Keratinocyte (primary cell): ENCODE measurements around the gene TMEM87B. TPM values are rescaled to one million over a fixed set of nuclear protein-coding genes. Genes with fewer than 3 reads are reported as not detected.
A peak's percentile ranks its signal among the peaks of the same experiment; 100 is the strongest.

Experiments
- DNase-seq: peaks from one replicate; pipeline ENCODE4 v3.0.0-alpha.2; 2011; ENCODE audit warnings: low read depth, missing footprints, low spot score
- FAIRE-seq: peaks from 2 replicates; lab custom pipeline; 2011; peaks lifted over from hg19 to GRCh38; lab: Jason Lieb, UNC
- H2AFZ ChIP-seq: 2 replicates; pipeline ENCODE4 v1.6.0; 2012; ENCODE audit warnings: low read length, control low read depth, inconsistent platforms; ENCODE audit not compliant: control insufficient read depth
- H3K27ac ChIP-seq: 2 replicates; pipeline ENCODE4 v1.5.1; 2011; ENCODE audit warnings: low read length; ENCODE audit not compliant: control insufficient read depth, insufficient read depth
- H3K27me3 ChIP-seq: 3 replicates; pipeline ENCODE4 v1.6.0; 2011; ENCODE audit warnings: low read length; ENCODE audit not compliant: control insufficient read depth, insufficient read depth; ENCODE audit errors: extremely low read depth
- H3K36me3 ChIP-seq, 2 experiments: 2 replicates in 1 of 2; 3 replicates in 1 of 2; pipeline ENCODE4 v1.5.1; 2011; ENCODE audit warnings: low read length in 2 of 2, mild to moderate bottlenecking in 1 of 2; ENCODE audit not compliant: control insufficient read depth in 2 of 2, insufficient read depth in 2 of 2; ENCODE audit errors: extremely low read depth in 1 of 2
- H3K4me1 ChIP-seq: 3 replicates; pipeline ENCODE4 v1.5.1; 2011; ENCODE audit warnings: low read length; ENCODE audit not compliant: control insufficient read depth, insufficient read depth; ENCODE audit errors: extremely low read depth
- H3K4me2 ChIP-seq: 3 replicates; pipeline ENCODE4 v1.6.0; 2011; ENCODE audit warnings: low read depth, low read length; ENCODE audit not compliant: control insufficient read depth, insufficient read depth; ENCODE audit errors: extremely low read depth
- H3K4me3 ChIP-seq, 3 experiments: fragments of 200-600 bp in 1 of 3; sonication (generic) in 1 of 3; 2 replicates in 2 of 3; 3 replicates in 1 of 3; pipeline ENCODE4 v1.5.1; 2011 to 2016; ENCODE audit warnings: low read length in 3 of 3, mild to moderate bottlenecking in 3 of 3, control low read depth in 2 of 3, inconsistent platforms in 1 of 3, low read depth in 1 of 3, mixed read lengths in 1 of 3, mixed run types in 1 of 3, moderate library complexity in 1 of 3; ENCODE audit not compliant: control insufficient read depth in 2 of 3, insufficient read depth in 2 of 3; ENCODE audit errors: extremely low read depth in 1 of 3
- H3K79me2 ChIP-seq: 2 replicates; pipeline ENCODE4 v1.6.0; 2012; ENCODE audit warnings: low read length; ENCODE audit not compliant: control insufficient read depth, insufficient read depth
- H3K9ac ChIP-seq: 3 replicates; pipeline ENCODE4 v1.6.0; 2011; ENCODE audit warnings: low read length; ENCODE audit not compliant: control insufficient read depth, insufficient read depth; ENCODE audit errors: extremely low read depth
- H3K9me1 ChIP-seq: 3 replicates; pipeline ENCODE4 v1.6.0; 2011; ENCODE audit warnings: low read length; ENCODE audit not compliant: control insufficient read depth, insufficient read depth; ENCODE audit errors: extremely low read depth
- H3K9me3 ChIP-seq: 2 replicates; pipeline ENCODE4 v1.5.1; 2012; ENCODE audit warnings: low read depth, low read length; ENCODE audit not compliant: control insufficient read depth
- H4K20me1 ChIP-seq: 3 replicates; pipeline ENCODE4 v1.6.0; 2011; ENCODE audit warnings: low read length; ENCODE audit not compliant: control insufficient read depth, insufficient read depth; ENCODE audit errors: extremely low read depth
- EZH2 ChIP-seq: IDR thresholded peaks from one replicate; pipeline ENCODE4 v1.6.1; 2012; ENCODE audit warnings: inconsistent platforms, mild to moderate bottlenecking, low read length, moderate library complexity
- dilution Hi-C: fragments of 300-500 bp; cut with MboI; formaldehyde crosslinking; loops from one replicate; pipeline ENCODE4 v1.7.0; 2020; ENCODE audit warnings: low sequenced_read_pairs; ENCODE audit not compliant: extremely low pct_ligation_motif_present
- polyA minus RNA-seq, 3 experiments: library from RNA; depleted of rRNA, polyadenylated mRNA; stranded (reverse); fragments of >200 nt; gene quantifications; 1 replicate in 1 of 3; 2 replicates in 1 of 3; 3 replicates in 1 of 3; pipeline ENCODE4 v1.2.3, GENCODE V29; 2011
- polyA plus RNA-seq, 5 experiments: library from polyadenylated mRNA; depleted of rRNA in 3 of 5; stranded (reverse) in 3 of 5; stranded (forward) in 1 of 5; unstranded in 1 of 5; fragments of >200 nt; gene quantifications; 1 replicate in 1 of 5; 2 replicates in 3 of 5; 3 replicates in 1 of 5; pipeline versions ENCODE4 v1.2.1 to v1.2.3, GENCODE V29; 2011 to 2012; ENCODE audit warnings: missing spikeins in 2 of 5, low read depth in 1 of 5, low replicate concordance in 1 of 5
- TF ChIP-seq, protein P1 (sequence below), 3 experiments: IDR thresholded peaks in 1 of 3; conservative IDR thresholded peaks in 1 of 3; optimal IDR thresholded peaks in 1 of 3; 2 replicates in 2 of 3; 3 replicates in 1 of 3; pipeline versions ENCODE3 to v1.5.1; 2011; ENCODE audit warnings: low read length in 3 of 3, mild to moderate bottlenecking in 3 of 3, moderate library complexity in 2 of 3, control low read depth in 1 of 3, inconsistent platforms in 1 of 3; ENCODE audit not compliant: insufficient read depth in 2 of 3; ENCODE audit errors: extremely low read depth in 1 of 3

Gene TMEM87B, protein sequence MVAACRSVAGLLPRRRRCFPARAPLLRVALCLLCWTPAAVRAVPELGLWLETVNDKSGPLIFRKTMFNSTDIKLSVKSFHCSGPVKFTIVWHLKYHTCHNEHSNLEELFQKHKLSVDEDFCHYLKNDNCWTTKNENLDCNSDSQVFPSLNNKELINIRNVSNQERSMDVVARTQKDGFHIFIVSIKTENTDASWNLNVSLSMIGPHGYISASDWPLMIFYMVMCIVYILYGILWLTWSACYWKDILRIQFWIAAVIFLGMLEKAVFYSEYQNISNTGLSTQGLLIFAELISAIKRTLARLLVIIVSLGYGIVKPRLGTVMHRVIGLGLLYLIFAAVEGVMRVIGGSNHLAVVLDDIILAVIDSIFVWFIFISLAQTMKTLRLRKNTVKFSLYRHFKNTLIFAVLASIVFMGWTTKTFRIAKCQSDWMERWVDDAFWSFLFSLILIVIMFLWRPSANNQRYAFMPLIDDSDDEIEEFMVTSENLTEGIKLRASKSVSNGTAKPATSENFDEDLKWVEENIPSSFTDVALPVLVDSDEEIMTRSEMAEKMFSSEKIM
- polyA plus RNA-seq (19.5 to 37.3 TPM (median 21.0 TPM) in 3 replicates), polyA minus RNA-seq (10.6 to 23.5 TPM (median 13.7 TPM) in 3 replicates)
- 23.8 TPM for polyA plus RNA-seq (2011; ENCODE audit: low read depth)
- 7.4 and 16.7 TPM in 2 replicates for polyA plus RNA-seq (2011; cell fraction: cytosol; rRNA removed)
- 41.9 and 62.0 TPM in 2 replicates for polyA plus RNA-seq (2011; cell fraction: nucleus; rRNA removed)
- polyA plus RNA-seq (2012; ENCODE audit: low replicate concordance), result 21.2 and 23.3 TPM in 2 replicates
- 21.3 TPM for polyA minus RNA-seq (2011; cell fraction: cytosol; rRNA and poly(A)+ RNA removed)
- polyA minus RNA-seq (2011; cell fraction: nucleus; rRNA and poly(A)+ RNA removed), result 57.7 and 90.8 TPM in 2 replicates

- dilution Hi-C loops, result no loop called here
- peak within 1 kb of the TSS; percentile 100 for H2AFZ ChIP-seq
- H3K4me1 ChIP-seq, result peaks cover 17% of the 10 kb centered on the region
- H3K36me3 ChIP-seq, result peaks cover 1 to 5% of the 10 kb centered on the region in 2 experiments
- no peak for FAIRE-seq
- no peaks in the 10 kb centered on the region for H4K20me1 ChIP-seq
- H3K9ac ChIP-seq, result peak within 1 kb of the TSS; percentile 89
- no peaks in the 10 kb centered on the region for H3K9me3 ChIP-seq
- no peaks in the 10 kb centered on the region for H3K27me3 ChIP-seq
- TF ChIP-seq EZH2, result no peak
- TF ChIP-seq, protein P1, sequence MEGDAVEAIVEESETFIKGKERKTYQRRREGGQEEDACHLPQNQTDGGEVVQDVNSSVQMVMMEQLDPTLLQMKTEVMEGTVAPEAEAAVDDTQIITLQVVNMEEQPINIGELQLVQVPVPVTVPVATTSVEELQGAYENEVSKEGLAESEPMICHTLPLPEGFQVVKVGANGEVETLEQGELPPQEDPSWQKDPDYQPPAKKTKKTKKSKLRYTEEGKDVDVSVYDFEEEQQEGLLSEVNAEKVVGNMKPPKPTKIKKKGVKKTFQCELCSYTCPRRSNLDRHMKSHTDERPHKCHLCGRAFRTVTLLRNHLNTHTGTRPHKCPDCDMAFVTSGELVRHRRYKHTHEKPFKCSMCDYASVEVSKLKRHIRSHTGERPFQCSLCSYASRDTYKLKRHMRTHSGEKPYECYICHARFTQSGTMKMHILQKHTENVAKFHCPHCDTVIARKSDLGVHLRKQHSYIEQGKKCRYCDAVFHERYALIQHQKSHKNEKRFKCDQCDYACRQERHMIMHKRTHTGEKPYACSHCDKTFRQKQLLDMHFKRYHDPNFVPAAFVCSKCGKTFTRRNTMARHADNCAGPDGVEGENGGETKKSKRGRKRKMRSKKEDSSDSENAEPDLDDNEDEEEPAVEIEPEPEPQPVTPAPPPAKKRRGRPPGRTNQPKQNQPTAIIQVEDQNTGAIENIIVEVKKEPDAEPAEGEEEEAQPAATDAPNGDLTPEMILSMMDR (optimal IDR thresholded peaks at IDR 0.05 in 1 of 3, IDR thresholded peaks at IDR 0.05 in 1 of 3, conservative IDR thresholded peaks at IDR 0.05 in 1 of 3; ENCODE audit: extremely low read depth in 1 of 3, insufficient read depth in 2 of 3, low read length in 3 of 3), result no peak
- peak within 1 kb of the TSS; percentile 86 to 98 (median 94) for H3K4me3 ChIP-seq
- peaks cover 5% of the 10 kb centered on the region for H3K9me1 ChIP-seq
- peaks cover 31% of the 10 kb centered on the region for H3K79me2 ChIP-seq
- peak; percentile 74 for DNase-seq
- H3K4me2 ChIP-seq, result peak within 1 kb of the TSS; percentile 98
- H3K27ac ChIP-seq, result peak within 1 kb of the TSS; percentile 81
These were observed at the start of gene TMEM87B for GRCh38 chr2:112054847-112055729. Gene TMEM87B (plus strand): TSS chr2:112055269. CDS start chr2:112055592, 323 bp downstream.

- DNase-seq (no peak), FAIRE-seq (no peak)
- no peak overlapping the region for H2AFZ ChIP-seq
- peaks cover 13% of the 10 kb centered on the region for H3K27me3 ChIP-seq
- H3K4me3 ChIP-seq, result no peak overlapping the region
- no peaks in the 10 kb centered on the region for H3K9me3 ChIP-seq
- H3K4me1 ChIP-seq, result peaks cover 8% of the 10 kb centered on the region
- TF ChIP-seq, protein P1 (optimal IDR thresholded peaks at IDR 0.05 in 1 of 3, IDR thresholded peaks at IDR 0.05 in 1 of 3, conservative IDR thresholded peaks at IDR 0.05 in 1 of 3; ENCODE audit: extremely low read depth in 1 of 3, insufficient read depth in 2 of 3, low read length in 3 of 3), result no peak
- TF ChIP-seq EZH2, result no peak
- no peaks in the 10 kb centered on the region for H3K9me1 ChIP-seq
- H3K4me2 ChIP-seq, result no peak overlapping the region
- H4K20me1 ChIP-seq, result no peaks in the 10 kb centered on the region
- no peak overlapping the region for H3K27ac ChIP-seq
- dilution Hi-C loops, result loop anchor here (25.0 kb wide), 1 partner anchor 93 kb away; no protein-coding TSS in a partner anchor
- no peaks in the 10 kb centered on the region for H3K36me3 ChIP-seq
- no peaks in the 10 kb centered on the region for H3K79me2 ChIP-seq
- no peak overlapping the region for H3K9ac ChIP-seq
These were observed 49.5 kb upstream of the TMEM87B start for GRCh38 chr2:112005406-112006075.
